GM21619 (cell line): Measurements from ENCODE around the gene ITGA1.

Source experiments
- ATAC-seq: cut with Tn5 transposase; IDR thresholded peaks from one replicate; pipeline ENCODE4 v1.9.1; 2021; ENCODE audit not compliant: unreplicated experiment

Gene ITGA1

DNA sequence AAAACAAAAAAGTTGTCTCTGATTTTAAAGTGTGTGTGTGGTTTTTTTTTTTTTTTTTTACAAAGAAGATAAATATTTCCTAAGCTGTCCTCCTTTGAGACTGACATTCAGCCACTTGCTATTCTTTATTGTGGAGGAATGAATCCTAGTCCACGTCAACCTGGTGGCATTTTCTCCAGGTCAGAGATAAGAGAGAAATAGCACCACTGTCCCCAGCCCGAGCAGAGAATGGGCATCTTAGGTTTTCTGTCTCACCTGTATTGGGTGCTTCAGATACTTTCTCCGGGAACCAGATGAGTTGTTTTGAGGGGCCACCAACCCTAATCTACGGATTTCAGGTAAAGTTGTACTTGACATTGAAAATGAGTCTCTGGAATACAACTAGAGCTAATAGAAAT lies 202.8 kb downstream of the ITGA1 start:
- ATAC-seq = no peak

DNA sequence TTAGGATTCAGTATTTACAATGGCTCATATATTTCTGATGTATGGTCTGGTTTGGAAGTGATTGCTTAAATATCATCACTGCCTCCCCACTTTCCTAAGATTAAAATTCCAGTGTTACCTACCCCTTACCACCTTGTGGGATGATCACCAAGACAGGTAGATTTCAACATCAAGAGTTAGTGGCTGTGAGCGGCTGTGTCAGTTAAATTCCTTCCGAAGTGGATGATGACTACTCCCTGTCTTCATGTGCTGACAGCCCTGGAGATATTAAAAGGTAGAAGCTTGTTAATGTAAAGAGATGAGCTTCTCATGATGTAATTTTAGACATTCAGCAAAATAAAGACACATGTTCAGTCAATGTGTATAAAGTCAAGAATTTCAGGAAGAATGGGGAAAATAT lies 205.7 kb downstream of the ITGA1 start:
- ATAC-seq = no peak

DNA sequence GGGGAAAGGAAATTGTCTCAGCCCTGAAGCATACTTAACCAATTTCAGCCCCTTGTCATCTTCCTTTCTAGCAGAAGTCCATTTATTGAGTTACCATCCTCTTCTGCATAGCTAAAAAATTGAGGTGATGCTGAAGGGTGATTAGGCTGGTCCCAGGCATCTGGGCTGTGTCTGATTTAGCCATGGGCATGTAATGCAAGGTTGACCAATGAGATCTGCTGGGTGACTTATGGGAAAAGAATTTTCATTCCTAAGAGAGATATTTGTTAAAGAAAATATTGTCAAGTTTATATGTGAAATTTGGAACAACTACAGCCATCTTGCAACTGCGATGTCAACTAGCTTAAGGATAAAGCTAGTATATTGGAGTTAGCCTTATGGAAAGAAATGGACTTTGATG lies 206.6 kb downstream of the ITGA1 start:
- no peak for ATAC-seq

DNA sequence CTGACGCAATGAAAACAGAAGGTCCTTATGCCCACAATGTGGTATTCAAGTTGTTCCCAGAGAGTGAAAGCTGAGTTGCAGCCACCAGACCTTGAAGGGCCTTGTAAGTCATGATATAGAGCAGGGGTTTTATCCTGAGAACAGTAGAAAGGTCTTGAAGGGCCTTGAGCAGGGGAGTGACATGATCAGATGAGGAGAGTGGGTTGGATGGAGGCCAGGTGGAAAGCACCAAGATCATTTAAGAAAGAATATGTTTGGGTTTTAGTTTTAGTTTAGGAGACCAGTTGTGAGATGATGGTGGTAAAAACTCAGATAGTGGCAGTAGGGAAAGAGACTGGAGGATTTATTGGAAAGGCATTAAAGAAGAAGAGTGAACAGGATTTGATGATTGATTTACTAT lies 207.4 kb downstream of the ITGA1 start:
- ATAC-seq = peak; percentile 45

DNA sequence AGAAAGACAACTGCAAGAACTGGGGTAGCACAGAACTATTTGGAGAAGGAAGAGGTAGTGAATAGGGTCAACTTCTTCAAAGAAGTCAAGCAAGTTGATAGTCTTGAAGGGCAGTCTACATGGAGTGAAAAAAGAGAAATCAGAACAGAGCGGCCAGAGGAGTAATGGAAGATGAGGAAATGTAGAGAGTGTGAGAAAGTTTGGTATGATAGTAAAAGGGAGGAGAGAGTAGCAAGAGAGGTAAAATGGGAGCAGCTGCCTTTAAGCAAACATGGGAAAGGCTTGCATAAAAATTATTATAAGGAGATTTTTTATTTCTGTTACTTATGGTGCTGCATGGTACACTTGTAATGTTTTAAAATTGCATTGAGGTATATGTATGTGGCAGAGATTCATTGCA lies 208.2 kb downstream of the ITGA1 start:
- ATAC-seq = no peak

DNA sequence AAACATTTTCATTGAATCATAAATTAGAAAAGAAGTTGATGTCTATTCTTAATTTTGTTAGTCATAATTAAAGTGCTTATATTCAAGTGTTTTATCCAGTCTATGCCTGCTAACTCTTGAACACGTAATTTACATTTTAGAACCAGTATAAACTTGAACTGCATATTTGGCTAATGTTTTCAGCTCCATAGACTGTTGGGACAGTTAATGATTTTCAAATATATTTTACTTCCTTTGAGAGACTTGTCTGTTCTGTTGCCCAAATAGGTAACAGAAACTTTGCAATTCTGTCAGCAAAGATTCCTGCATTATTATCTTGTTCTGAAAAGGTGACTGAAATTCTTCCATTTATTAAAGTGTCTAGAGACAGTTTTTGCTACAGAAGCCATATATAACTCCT lies 209.3 kb downstream of the ITGA1 start:
- no peak for ATAC-seq

DNA sequence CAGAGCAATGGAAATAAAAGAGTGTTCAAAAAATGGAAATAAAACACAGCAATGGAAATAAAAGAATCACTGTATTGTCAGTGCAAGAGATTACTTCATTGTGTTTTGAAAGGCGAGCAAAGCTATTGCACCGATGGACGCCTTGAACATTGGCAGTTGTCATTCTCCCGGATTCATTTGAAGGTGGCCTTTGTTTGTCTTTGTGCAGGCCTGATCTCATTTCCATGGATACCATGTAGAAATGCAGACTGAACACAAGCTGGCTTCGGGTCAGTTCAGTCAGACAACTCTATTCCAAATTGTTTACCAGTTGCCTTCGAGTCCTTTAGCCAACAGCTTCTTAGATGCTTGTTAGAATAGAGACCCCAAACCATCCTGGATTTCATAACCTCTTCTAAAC lies 209.7 kb downstream of the ITGA1 start:
- no peak for ATAC-seq

DNA sequence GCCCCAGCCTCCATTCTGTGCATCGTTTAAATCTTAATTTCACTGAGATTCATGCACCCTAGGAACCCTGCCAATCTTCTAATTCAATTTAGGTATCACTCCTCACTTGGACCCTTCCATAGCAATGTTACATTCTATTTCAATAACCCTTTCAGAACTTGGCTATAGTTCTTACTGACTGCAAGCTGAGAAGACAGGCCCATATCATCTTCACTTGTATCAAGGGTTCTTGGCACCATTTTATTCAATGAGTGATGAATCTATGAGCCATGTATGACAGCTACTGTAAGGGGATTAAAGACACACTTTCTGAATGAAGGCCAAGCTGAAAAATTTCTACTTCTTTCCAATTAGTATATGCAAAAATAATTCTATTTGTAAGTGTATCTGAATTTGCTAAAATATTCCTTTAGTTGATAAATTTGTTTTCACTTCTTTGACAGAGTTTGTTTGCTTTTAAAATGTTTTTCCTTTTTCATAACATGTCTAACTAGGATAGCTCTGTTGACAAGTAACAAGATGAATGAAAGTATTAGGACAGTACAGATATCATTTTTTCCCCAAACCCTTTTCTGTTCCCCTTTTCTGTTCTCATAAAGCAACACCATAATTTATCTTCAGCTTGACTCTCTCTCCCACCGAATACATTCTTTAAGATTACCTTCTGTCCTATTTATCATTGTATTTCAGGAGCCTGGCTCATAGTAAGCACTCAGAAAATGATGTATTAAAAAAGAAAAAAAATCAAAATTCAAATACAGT lies 211.0 kb downstream of the ITGA1 start:
- no peak for ATAC-seq

DNA sequence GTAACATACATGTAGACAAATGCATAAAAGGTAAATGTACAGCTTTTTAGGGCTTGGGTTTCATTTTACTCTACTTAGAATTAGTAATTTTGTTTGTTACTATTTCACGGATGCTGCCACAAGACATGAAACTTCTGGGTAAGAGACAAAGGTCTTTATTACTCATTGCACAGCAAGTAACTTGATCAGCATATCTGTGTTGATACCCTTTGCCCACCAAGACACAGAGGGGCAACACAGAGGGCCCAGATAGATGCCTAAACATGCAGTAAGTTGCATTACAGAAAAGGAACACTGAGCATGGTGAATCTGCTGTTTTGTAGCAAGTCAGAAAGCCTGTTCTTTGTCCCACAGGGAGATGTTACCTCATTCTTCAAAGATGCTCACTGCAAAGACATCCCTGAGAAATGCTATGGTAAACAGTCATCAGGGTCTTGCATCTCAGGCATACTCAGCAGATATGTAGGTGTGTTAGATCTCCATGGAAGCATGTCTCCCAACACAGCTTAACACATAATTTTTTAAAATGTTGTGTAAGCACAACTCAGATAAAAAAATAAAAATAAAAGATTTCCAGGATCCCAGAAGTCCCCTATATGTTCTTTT lies 211.7 kb downstream of the ITGA1 start:
- no peak for ATAC-seq

DNA sequence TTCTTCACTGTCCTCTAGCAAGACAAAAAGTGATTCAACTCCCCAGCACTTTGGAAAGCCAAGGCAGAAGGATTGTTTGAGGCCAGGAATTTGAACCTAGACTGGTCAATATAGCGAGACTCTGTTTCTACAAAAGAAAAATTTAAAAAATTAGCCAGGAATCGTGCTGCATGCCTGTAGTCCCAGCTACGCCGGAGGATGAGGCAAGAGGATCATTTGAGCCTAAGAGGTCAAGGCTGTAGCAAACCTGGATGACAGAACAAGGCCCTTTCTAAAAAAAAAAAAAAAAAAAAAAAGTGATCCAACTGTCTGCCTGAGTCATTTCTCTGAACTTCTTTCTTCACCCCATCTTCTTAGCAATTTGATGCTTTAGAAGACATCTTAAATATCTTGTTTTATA lies 213.8 kb downstream of the ITGA1 start:
- no peak for ATAC-seq

DNA sequence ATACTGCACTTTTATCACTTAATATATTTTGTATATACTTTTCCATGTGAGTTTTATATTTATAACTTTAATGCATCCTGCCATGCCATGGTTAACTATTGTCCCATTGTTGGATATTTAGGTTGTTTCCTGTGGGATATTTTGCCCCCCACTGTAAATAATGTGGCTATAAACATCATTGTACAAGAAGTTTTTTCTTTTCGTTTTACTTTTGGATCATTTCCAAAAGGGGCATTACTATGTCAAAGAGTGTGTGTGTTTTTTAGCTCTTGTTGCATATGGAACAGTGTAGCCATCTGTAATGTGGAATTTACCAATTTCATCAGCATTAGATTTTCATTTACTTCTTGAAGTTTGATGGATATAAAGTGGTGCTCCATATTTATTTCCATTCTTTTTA lies 214.8 kb downstream of the ITGA1 start:
- no peak for ATAC-seq

DNA sequence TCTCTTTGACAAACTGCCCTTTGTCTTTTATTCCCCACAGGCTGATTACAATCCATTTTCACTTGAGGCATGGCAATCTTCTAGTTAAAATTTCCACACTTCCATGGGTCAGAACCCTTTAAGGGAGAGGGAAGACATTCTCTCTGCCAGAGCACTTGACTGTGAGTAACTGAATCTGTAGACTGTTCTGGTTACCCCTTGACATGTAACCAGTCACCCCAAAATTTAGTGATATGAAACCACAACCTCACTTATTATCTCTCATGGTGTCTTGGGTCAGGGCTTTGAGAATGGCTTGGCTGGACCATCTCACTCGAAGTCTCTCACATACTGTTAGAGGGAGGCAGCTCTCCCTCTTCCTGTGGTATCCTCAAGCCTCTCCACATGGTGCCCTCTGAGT lies 215.4 kb downstream of the ITGA1 start:
- ATAC-seq = no peak

DNA sequence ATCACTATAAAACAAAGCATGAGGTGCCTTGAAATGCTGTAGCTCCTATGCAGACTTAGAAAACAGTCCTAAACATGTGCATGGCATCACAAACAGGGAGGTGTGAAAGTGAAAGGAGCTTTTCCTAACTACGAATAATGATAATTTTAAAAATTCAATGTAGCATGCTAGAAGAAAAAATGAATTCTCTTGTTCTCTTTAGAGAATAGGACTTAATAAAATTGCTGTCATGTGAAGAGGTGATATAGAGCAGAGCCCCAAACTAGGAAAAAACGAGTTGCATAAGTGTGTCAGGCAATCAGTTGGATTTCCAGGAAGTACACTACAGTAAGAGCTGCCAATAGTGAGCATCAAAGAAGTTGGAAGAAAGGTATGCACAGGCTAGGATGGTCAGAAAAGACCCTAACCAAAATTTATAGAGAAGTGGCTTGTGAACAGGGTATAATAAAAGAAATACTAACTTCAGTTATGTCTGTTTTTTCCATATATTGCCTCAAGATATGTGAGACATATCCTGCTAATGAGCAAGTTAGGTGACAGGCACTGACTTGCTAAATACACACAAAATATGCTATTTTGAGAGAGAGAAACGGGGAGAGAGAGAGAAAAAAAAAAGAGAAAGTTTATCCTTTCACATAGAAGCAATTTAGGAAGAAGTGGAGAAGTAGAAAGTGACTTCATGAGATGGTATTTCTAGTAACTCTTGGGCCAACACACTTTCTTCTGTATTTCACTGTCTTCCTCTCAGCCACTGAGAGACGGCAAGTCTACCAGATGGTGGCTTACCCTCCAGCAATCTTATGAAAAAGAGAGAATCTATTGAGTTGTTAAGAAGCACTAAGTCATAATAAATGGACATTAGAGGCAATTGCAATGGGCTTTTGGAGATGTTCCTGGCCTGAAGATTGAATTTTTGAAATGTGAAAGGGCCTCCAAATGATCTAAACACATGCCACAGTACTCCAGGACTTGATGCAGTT lies 219.5 kb downstream of the ITGA1 start:
- no peak for ATAC-seq

DNA sequence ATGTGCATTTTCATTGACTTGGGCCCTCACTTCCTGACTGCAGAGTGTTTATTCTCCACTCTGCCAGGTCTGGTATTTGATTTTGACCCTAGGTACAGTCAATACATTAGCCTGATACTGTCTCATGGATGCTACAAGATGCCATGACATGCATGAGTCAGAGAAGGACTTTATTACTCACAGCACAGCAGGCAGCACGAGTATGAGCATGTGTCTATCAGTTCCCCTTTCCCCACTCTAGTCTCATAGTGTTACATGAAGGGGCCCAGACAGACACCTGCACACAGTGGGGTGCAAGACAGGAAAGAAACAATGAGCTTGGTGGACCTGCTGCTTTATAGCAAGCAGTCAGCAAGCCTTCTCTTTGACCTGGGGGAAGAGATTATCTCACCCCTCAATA lies 221.0 kb downstream of the ITGA1 start:
- ATAC-seq = peak; percentile 99
